GM12865 (cell line): Measurements from ENCODE around the gene VSTM4.

Experiments
- DNase-seq: peaks from one replicate; pipeline ENCODE4 v3.0.0; 2010; ENCODE audit warnings: low read depth
- H3K4me3 ChIP-seq: 2 replicates; pipeline ENCODE4 v1.5.1; 2011; ENCODE audit warnings: mild to moderate bottlenecking, low read depth, low read length, control low read depth
- CTCF ChIP-seq: IDR thresholded peaks from 2 replicates; pipeline ENCODE4 v1.5.1; 2011; ENCODE audit warnings: low read length, control low read depth, low read depth, inconsistent platforms; ENCODE audit not compliant: insufficient read depth; ENCODE audit errors: missing control alignments

The VSTM4 gene

DNA sequence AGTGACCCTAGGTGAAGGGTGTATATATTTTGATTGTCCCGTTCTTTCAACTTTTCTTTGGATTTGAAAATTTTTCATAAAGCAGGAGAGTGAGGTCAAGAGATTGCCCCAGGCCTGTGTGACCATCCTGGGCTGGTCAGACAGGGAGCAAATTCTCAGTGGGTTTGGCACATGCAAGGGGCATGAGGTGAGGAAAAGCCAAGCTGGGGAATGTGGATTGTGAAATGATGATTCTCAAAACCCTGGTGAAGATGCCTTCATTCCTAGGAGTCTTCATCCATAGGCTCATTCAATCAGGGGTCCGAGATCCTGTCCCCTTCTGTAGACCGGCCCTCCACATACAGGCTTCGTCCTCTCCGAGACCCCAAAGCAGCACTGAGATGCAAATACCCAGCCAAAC is 45.5 kb upstream of the VSTM4 start:
- TF ChIP-seq CTCF = no peak
- DNase-seq = no peak
- no peak overlapping the region for H3K4me3 ChIP-seq

DNA sequence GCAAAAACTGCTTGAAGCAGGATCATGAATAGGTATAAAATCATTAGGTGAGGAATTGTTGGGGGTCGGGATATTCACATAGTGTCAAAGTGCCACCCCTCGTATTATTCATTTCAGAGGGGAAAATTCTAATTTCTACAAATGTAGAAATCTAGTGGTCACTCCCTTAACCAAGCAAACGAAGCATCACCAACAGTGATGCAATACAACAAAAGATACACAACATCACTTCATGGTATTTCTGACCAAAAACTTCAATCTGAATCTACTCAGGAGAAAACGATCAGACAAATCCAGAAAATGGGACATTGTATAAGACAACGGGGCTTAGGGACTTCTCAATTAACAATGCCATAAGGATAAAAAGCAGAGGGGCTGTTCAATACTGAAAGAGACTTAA is 44.8 kb upstream of the VSTM4 start:
- no peak for DNase-seq
- no peak for TF ChIP-seq CTCF
- H3K4me3 ChIP-seq = no peak overlapping the region

DNA sequence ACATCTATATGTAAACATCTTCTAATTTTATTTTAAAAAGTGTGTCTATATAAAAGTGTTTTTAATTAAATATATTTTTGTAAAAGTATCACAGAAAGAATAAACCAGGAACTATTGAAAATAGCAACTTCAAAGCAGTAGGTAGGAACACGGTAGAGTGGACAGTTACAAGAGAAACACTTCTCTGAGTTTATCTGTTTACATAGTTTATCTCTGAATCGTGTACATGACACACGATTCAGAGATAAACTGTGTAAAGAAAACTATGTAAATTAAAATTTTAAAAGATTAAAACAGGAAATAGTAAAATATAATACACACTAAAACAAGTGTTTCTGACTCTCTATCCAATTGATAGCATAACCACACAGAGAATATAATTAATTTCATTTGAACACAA is 43.6 kb upstream of the VSTM4 start:
- TF ChIP-seq CTCF = no peak
- no peak for DNase-seq

DNA sequence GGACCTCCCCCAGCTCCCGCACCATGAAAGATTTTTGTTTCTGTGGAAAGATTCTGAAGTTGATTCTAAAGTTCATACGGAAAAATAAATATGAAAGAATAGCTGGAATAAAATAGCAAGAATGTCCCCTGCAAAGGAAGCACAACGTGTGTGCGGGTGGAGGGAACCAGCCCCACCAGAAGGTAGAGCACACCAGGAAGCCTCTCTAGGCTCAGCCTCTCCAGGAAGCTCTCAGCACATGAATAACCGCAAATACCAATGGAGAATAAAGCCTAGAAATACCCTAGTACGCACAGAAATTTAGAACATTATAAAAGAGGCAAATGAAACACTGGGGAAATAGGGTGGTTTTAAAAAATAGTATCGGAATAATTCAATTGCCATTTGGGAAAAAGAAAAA is 43.1 kb upstream of the VSTM4 start:
- no peak overlapping the region for H3K4me3 ChIP-seq
- no peak for TF ChIP-seq CTCF
- no peak for DNase-seq

More for the DNA sequence above, 43.6 kb upstream of the VSTM4 start:
- H3K4me3 ChIP-seq = no peak overlapping the region

DNA sequence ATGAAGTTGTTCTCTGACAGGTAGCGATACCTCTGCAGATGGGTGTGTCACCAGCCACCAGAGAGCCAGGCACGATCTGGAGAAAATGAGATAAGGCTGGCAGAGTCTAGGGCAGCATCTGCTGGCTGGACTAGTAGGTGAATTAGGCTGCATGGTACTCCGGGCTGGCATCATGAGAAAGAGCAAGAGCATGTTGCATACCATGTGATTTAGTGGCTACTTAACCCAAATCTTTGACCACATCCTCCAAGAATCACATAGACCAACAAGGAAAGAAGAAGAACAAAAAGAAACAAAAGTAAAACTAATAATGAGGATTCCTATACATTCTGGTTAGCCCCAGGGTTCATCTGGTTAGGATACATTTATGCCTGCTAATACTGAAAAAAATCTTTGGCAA is 41.9 kb upstream of the VSTM4 start:
- H3K4me3 ChIP-seq = no peak overlapping the region
- no peak for TF ChIP-seq CTCF
- no peak for DNase-seq

DNA sequence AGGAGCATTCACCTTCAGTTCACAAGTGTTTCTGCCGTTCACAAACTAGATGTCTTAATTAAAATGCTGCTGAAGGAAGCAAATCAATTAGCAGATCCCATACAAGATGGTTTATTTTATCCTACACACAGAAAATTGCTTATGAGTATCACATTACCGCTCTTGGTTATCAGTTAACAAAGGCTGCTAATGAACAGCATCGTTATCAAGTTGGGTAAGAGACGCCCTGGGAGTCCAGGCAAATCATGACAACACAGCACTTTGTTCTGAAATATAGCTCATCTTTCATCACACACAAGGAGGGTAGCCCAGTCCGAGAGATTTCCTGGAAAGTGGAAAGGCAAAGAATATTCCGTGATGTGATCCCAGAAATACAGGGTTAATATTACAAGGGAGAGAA is 39.3 kb upstream of the VSTM4 start:
- no peak overlapping the region for H3K4me3 ChIP-seq
- TF ChIP-seq CTCF = no peak
- no peak for DNase-seq

GRCh38 chr10:49153971-49154370 is 38.6 kb upstream of the VSTM4 start:
- no peak for DNase-seq
- H3K4me3 ChIP-seq = no peak overlapping the region
- no peak for TF ChIP-seq CTCF
